ENCODE measurements around the gene OR10A3. TPM values are rescaled to one million over a fixed set of nuclear protein-coding genes. Genes with fewer than 3 reads are reported as not detected.

Gene OR10A3
- total RNA-seq, 1 experiment from 2014 or later: not detected

GRCh38 chr11:7955191-7955590, 13.7 kb upstream of the OR10A3 start:
- Histone ChIP-seq H3K4me1 (ENCODE audit: control insufficient read depth in 1 of 2, insufficient read depth in 2 of 2, low read length in 2 of 2) (no peaks in the 10 kb centered on the region), H3K9me3 (ENCODE audit: control insufficient read depth in 1 of 2, insufficient read depth in 1 of 2, low read depth in 1 of 2, low read length in 2 of 2) (no peaks in the 10 kb centered on the region), H3K4me2 (ENCODE audit: low read length) (no peak overlapping the region), H3K27me3 (ENCODE audit: insufficient read depth, low read length) (peaks cover 16% of the 10 kb centered on the region), H3K79me2 (ENCODE audit: insufficient read depth, low read length) (no peaks in the 10 kb centered on the region), H3K9ac (ENCODE audit: low read length) (no peak overlapping the region), H3K9me2 (ENCODE audit: insufficient read depth) (no peaks in the 10 kb centered on the region), H3K4me3 (replicated peaks in 1 of 2; ENCODE audit: low read depth in 1 of 2, low read length in 2 of 2) (no peak overlapping the region), H3K36me3 (ENCODE audit: control insufficient read depth in 1 of 2, insufficient read depth in 2 of 2, low read length in 2 of 2) (no peaks in the 10 kb centered on the region), H2AFZ (ENCODE audit: low read depth, low read length, poor library complexity, severe bottlenecking) (no peak overlapping the region), H3K27ac (ENCODE audit: low read depth, low read length) (no peak overlapping the region), H4K20me1 (ENCODE audit: insufficient read depth) (no peaks in the 10 kb centered on the region)
- RAD21 ChIA-PET (ENCODE audit: low non-redundant PET in 1 of 2, low total read pairs in 2 of 2, uncharacterized antibody in 2 of 2, unreplicated experiment in 2 of 2): no interaction called here
- no peak for ATAC-seq
- no peak for DNase-seq (ENCODE audit: low read depth, low spot score)
- no TSS peak for BruUV-seq (replicated peaks)
- intact Hi-C loops (cut with micrococcal nuclease): no loop called here
- CTCF ChIA-PET: interaction anchor here (1.5 kb wide), 1 partner anchor 32 kb away, joined by 3 read pairs; the partner anchor contains the start of gene EIF3F
- TF ChIP-seq EGR1 (IDR thresholded peaks at IDR 0.05; ENCODE audit: low read depth): no peak
- no peak for TF ChIP-seq ZNF274 (IDR thresholded peaks at IDR 0.05; ENCODE audit: low read depth, low read length)
- no peak for TF ChIP-seq EZH2phosphoT487 (IDR thresholded peaks at IDR 0.05; ENCODE audit: borderline replicate concordance)
- no peak for TF ChIP-seq CEBPB (IDR thresholded peaks at IDR 0.05; ENCODE audit: low read depth)
- TF ChIP-seq ZFX (IDR thresholded peaks at IDR 0.05): no peak
- TF ChIP-seq ATF3 (IDR thresholded peaks at IDR 0.05): no peak
- no peak for TF ChIP-seq EZH2 (IDR thresholded peaks at IDR 0.05)
- no peak for TF ChIP-seq TCF7L2 (IDR thresholded peaks at IDR 0.05; ENCODE audit: borderline replicate concordance, extremely low read depth, insufficient read depth, insufficient read length)
- TF ChIP-seq REST (IDR thresholded peaks at IDR 0.05; ENCODE audit: low read depth): no peak
- no peak for TF ChIP-seq YY1 (IDR thresholded peaks at IDR 0.05; ENCODE audit: extremely low read depth, insufficient replicate concordance, low read depth, low read length)
- TF ChIP-seq FOSL1 (IDR thresholded peaks at IDR 0.05; ENCODE audit: low read depth): no peak
- TF ChIP-seq ZBTB33 (IDR thresholded peaks at IDR 0.05; ENCODE audit: extremely low read depth, insufficient replicate concordance, low read length): no peak
- no peak for TF ChIP-seq JUND (IDR thresholded peaks at IDR 0.05)
- no peak for TF ChIP-seq POLR2A (IDR thresholded peaks at IDR 0.05; ENCODE audit: borderline replicate concordance, extremely low read depth, insufficient read depth, insufficient read length)
- no peak for TF ChIP-seq MAX (IDR thresholded peaks at IDR 0.05)
- TF ChIP-seq SRF (IDR thresholded peaks at IDR 0.05; ENCODE audit: low read depth): no peak
- TF ChIP-seq, protein P1, sequence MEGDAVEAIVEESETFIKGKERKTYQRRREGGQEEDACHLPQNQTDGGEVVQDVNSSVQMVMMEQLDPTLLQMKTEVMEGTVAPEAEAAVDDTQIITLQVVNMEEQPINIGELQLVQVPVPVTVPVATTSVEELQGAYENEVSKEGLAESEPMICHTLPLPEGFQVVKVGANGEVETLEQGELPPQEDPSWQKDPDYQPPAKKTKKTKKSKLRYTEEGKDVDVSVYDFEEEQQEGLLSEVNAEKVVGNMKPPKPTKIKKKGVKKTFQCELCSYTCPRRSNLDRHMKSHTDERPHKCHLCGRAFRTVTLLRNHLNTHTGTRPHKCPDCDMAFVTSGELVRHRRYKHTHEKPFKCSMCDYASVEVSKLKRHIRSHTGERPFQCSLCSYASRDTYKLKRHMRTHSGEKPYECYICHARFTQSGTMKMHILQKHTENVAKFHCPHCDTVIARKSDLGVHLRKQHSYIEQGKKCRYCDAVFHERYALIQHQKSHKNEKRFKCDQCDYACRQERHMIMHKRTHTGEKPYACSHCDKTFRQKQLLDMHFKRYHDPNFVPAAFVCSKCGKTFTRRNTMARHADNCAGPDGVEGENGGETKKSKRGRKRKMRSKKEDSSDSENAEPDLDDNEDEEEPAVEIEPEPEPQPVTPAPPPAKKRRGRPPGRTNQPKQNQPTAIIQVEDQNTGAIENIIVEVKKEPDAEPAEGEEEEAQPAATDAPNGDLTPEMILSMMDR (IDR thresholded peaks at IDR 0.05 in 2 of 3, conservative IDR thresholded peaks at IDR 0.05 in 1 of 3; ENCODE audit: borderline replicate concordance in 1 of 3, insufficient read depth in 1 of 3, low read depth in 2 of 3, low read length in 2 of 3): no peak
- POLR2A ChIA-PET: no interaction called here
